22Rv1 (cell line): ENCODE data around the gene AOAH.

Source experiments
- H3K27ac ChIP-seq: fragments of 450-650 bp; 2 replicates; pipeline ENCODE4 v1.5.1; 2017
- CTCF ChIP-seq: fragments of 450-650 bp; IDR thresholded peaks from 2 replicates; pipeline ENCODE4 v1.5.1; 2017; ENCODE audit warnings: mild to moderate bottlenecking
- ZFX ChIP-seq: fragments of 450-650 bp; IDR thresholded peaks from 2 replicates; pipeline ENCODE4 v1.6.1; 2017; ENCODE audit warnings: antibody characterized with exemption, borderline replicate concordance

AOAH gene

GRCh38 chr7:36514289-36515243 is 209.7 kb downstream of the AOAH start:
- H3K27ac ChIP-seq, result no peak overlapping the region
- TF ChIP-seq CTCF, result no peak
- TF ChIP-seq ZFX, result no peak

GRCh38 chr7:36513393-36513792 is 210.9 kb downstream of the AOAH start:
- no peak overlapping the region for H3K27ac ChIP-seq
- TF ChIP-seq CTCF (no peak), ZFX (no peak)

GRCh38 chr7:36512616-36513015 is 211.7 kb downstream of the AOAH start:
- H3K27ac ChIP-seq, result no peak overlapping the region
- TF ChIP-seq ZFX (no peak), CTCF (no peak)

GRCh38 chr7:36509962-36510361 is 214.3 kb downstream of the AOAH start:
- TF ChIP-seq CTCF, result no peak
- TF ChIP-seq ZFX, result no peak

GRCh38 chr7:36507475-36508440 is 216.5 kb downstream of the AOAH start:
- no peak for TF ChIP-seq CTCF
- no peak for TF ChIP-seq ZFX
- H3K27ac ChIP-seq, result no peak overlapping the region

More at GRCh38 chr7:36509962-36510361, 214.3 kb downstream of the AOAH start:
- H3K27ac ChIP-seq, result no peak overlapping the region

GRCh38 chr7:36506820-36507219 is 217.5 kb downstream of the AOAH start:
- H3K27ac ChIP-seq, result no peak overlapping the region
- no peak for TF ChIP-seq ZFX
- no peak for TF ChIP-seq CTCF
